NB4 (cell line): ENCODE results near the gene FERMT2.

Experiments
- CTCF ChIP-seq: IDR thresholded peaks from one replicate; pipeline ENCODE4 v1.5.1; 2012; ENCODE audit warnings: low read depth, low read length
- MAX ChIP-seq: IDR thresholded peaks from 2 replicates; pipeline ENCODE4 v1.6.1; 2011; ENCODE audit warnings: low read depth, low read length
- MYC ChIP-seq: IDR thresholded peaks from 2 replicates; pipeline ENCODE4 v1.6.1; 2011; ENCODE audit warnings: low read depth, low read length
- POLR2A ChIP-seq: IDR thresholded peaks from 2 replicates; pipeline ENCODE4 v1.6.1; 2011; ENCODE audit warnings: mild to moderate bottlenecking; ENCODE audit not compliant: insufficient read length; ENCODE audit errors: extremely low read depth

GRCh38 chr14:52829527-52830185 is 121.2 kb downstream of the FERMT2 start:
- TF ChIP-seq CTCF (no peak), POLR2A (no peak), MYC (no peak), MAX (no peak)
